OCI-LY7 (cell line): ENCODE data around the gene LRCH3.

Source experiments
- CTCF ChIP-seq: fragments of 200-600 bp; sonication (generic); conservative IDR thresholded peaks from 2 replicates; pipeline ENCODE4 v1.5.1; 2014; ENCODE audit warnings: mild to moderate bottlenecking, antibody characterized with exemption, low read length, moderate library complexity, mixed read lengths
- EZH2phosphoT487 ChIP-seq: fragments of 200-600 bp; sonication (generic); IDR thresholded peaks from 2 replicates; pipeline ENCODE4 v1.6.1; 2018; ENCODE audit warnings: low read depth, borderline replicate concordance, mild to moderate bottlenecking, mixed run types, antibody characterized with exemption, low read length, moderate library complexity, mixed read lengths

DNA sequence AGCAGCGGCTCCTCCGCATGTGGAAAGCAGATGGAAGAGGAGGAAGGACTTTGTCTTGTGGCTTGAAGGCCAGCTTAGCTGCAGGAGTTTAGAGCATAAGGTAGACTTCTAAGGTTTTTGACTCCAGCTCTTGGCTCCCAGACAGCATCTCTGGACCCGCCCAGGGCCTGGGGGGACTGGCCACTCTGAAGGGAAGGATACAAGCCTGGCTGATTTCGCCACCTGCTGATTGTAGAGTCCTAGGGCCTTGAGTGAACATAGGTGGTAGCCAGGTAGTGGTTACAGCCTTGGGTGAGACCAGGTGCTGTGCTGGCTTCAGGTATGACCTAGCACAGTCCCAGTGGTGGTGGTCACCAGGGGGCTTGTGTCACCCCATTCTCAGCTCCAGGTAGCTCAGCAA, 110.6 kb downstream of the LRCH3 start:
- TF ChIP-seq CTCF (no peak), EZH2phosphoT487 (no peak)
